H9 (cell line): Measurements from ENCODE around the gene RABL6. TPM values are rescaled to one million over a fixed set of nuclear protein-coding genes. Genes with fewer than 3 reads are reported as not detected.
"Not testable (repeated sequence)": the region's sequence is repeated elsewhere in the genome, so short reads cannot be mapped to it uniquely, and the experiment has no call there.

ENCODE experiments used
- DNase-seq: peaks from one replicate; pipeline ENCODE4 v3.0.0-alpha.2; 2017
- H2AFZ ChIP-seq: one replicate; pipeline ENCODE4 v1.6.1; 2013; ENCODE audit warnings: mild to moderate bottlenecking, low read length, control low read depth, moderate library complexity
- H2AK5ac ChIP-seq: 2 replicates; pipeline ENCODE4 v1.6.1; 2013; ENCODE audit warnings: low read length, control low read depth, mixed read lengths; ENCODE audit not compliant: insufficient read length
- H2BK120ac ChIP-seq: one replicate; pipeline ENCODE4 v1.6.1; 2013; ENCODE audit warnings: low read depth, mild to moderate bottlenecking, low read length, control low read depth, inconsistent platforms; ENCODE audit not compliant: poor library complexity, severe bottlenecking
- H2BK12ac ChIP-seq: 2 replicates; pipeline ENCODE4 v1.6.1; 2013; ENCODE audit warnings: low read length, control low read depth, mixed read lengths, low read depth; ENCODE audit not compliant: insufficient read length
- H2BK15ac ChIP-seq: 2 replicates; pipeline ENCODE4 v1.6.1; 2013; ENCODE audit warnings: low read depth, low read length, control low read depth
- H2BK20ac ChIP-seq: one replicate; pipeline ENCODE4 v1.6.1; 2013; ENCODE audit warnings: low read depth, mild to moderate bottlenecking, low read length, control low read depth, inconsistent platforms; ENCODE audit not compliant: poor library complexity, severe bottlenecking
- H2BK5ac ChIP-seq: 2 replicates; pipeline ENCODE4 v1.6.1; 2013; ENCODE audit warnings: low read length, control low read depth, mixed read lengths; ENCODE audit not compliant: insufficient read length
- H3K14ac ChIP-seq: 2 replicates; pipeline ENCODE4 v1.6.1; 2013; ENCODE audit warnings: low read length, control low read depth; ENCODE audit not compliant: insufficient read depth
- H3K18ac ChIP-seq: 2 replicates; pipeline ENCODE4 v1.6.1; 2013; ENCODE audit warnings: low read depth, mild to moderate bottlenecking, mixed read lengths, low read length, control low read depth; ENCODE audit not compliant: insufficient read length
- H3K23ac ChIP-seq: 2 replicates; pipeline ENCODE4 v1.6.1; 2013; ENCODE audit warnings: low read length, control low read depth, mixed read lengths, low read depth; ENCODE audit not compliant: insufficient read length
- H3K23me2 ChIP-seq: 2 replicates; pipeline ENCODE4 v1.6.1; 2013; ENCODE audit warnings: low read depth, mild to moderate bottlenecking, mixed read lengths, low read length, control low read depth; ENCODE audit not compliant: insufficient read length, poor library complexity, severe bottlenecking
- H3K27ac ChIP-seq: 2 replicates; pipeline ENCODE4 v1.5.1; 2013; ENCODE audit warnings: low read length, control low read depth, mixed read lengths, low read depth; ENCODE audit not compliant: insufficient read length
- H3K27me3 ChIP-seq: 2 replicates; pipeline ENCODE4 v1.6.1; 2013; ENCODE audit warnings: low read length, control low read depth, inconsistent platforms; ENCODE audit not compliant: insufficient read depth
- H3K4ac ChIP-seq: 2 replicates; pipeline ENCODE4 v1.6.1; 2013; ENCODE audit warnings: low read depth, mild to moderate bottlenecking, control low read depth, inconsistent platforms, low read length, moderate library complexity
- H3K4me1 ChIP-seq: 2 replicates; pipeline ENCODE4 v1.6.1; 2013; ENCODE audit warnings: low read length, control low read depth, inconsistent platforms; ENCODE audit not compliant: insufficient read depth
- H3K4me2 ChIP-seq: 2 replicates; pipeline ENCODE4 v1.6.1; 2013; ENCODE audit warnings: low read length, control low read depth, mixed read lengths; ENCODE audit not compliant: insufficient read length, insufficient read depth
- H3K56ac ChIP-seq: 2 replicates; pipeline ENCODE4 v1.6.1; 2013; ENCODE audit warnings: low read depth, mild to moderate bottlenecking, mixed read lengths, low read length, control low read depth; ENCODE audit not compliant: insufficient read length
- H3K79me1 ChIP-seq: 2 replicates; pipeline ENCODE4 v1.6.1; 2013; ENCODE audit warnings: low read depth, mild to moderate bottlenecking, moderate library complexity, low read length, control low read depth, inconsistent platforms; ENCODE audit not compliant: insufficient read depth, poor library complexity, severe bottlenecking
- H3K79me2 ChIP-seq: 2 replicates; pipeline ENCODE4 v1.6.1; 2013; ENCODE audit warnings: low read length, control low read depth, inconsistent platforms; ENCODE audit not compliant: insufficient read depth
- H3K9ac ChIP-seq: 2 replicates; pipeline ENCODE4 v1.6.1; 2013; ENCODE audit warnings: low read length, control low read depth, mixed read lengths; ENCODE audit not compliant: insufficient read length; ENCODE audit errors: extremely low read depth
- H3K9me3 ChIP-seq: one replicate; pipeline ENCODE4 v1.6.1; 2013; ENCODE audit warnings: low read depth, low read length, inconsistent platforms; ENCODE audit not compliant: control insufficient read depth
- H3T11ph ChIP-seq: one replicate; pipeline ENCODE4 v1.6.1; 2013; ENCODE audit warnings: mild to moderate bottlenecking, low read length, control low read depth, inconsistent platforms
- H4K20me1 ChIP-seq: one replicate; pipeline ENCODE4 v1.6.1; 2013; ENCODE audit not compliant: control insufficient read depth, insufficient read length, insufficient read depth
- H4K5ac ChIP-seq: 2 replicates; pipeline ENCODE4 v1.6.1; 2013; ENCODE audit warnings: low read depth, mild to moderate bottlenecking, mixed read lengths, low read length, control low read depth; ENCODE audit not compliant: insufficient read length
- H4K8ac ChIP-seq: replicated peaks from 2 replicates; pipeline ENCODE4 v1.6.1; 2013; ENCODE audit warnings: low read length, control low read depth, mixed read lengths, low read depth; ENCODE audit not compliant: insufficient read length
- H4K91ac ChIP-seq: 2 replicates; pipeline ENCODE4 v1.6.1; 2013; ENCODE audit warnings: low read depth, mild to moderate bottlenecking, moderate library complexity, mixed read lengths, low read length, control low read depth; ENCODE audit not compliant: insufficient read length
- H3K27ac Mint-ChIP-seq, 3 experiments: 2 replicates in 2 of 3; 3 replicates in 1 of 3; pipeline ENCODE4 v1.8.0; 2020 to 2021; ENCODE audit warnings: mixed read lengths in 3 of 3, mild to moderate bottlenecking in 1 of 3, moderate library complexity in 1 of 3
- H3K27me3 Mint-ChIP-seq: 2 replicates; pipeline ENCODE4 v1.8.0; 2021; ENCODE audit warnings: low read depth, mild to moderate bottlenecking, moderate library complexity, mixed read lengths
- H3K36me3 Mint-ChIP-seq, 3 experiments: 2 replicates in 2 of 3; 3 replicates in 1 of 3; pipeline ENCODE4 v1.8.0; 2020 to 2021; ENCODE audit warnings: low read depth in 3 of 3, mixed read lengths in 3 of 3; ENCODE audit not compliant: insufficient read depth in 1 of 3
- H3K4me1 Mint-ChIP-seq, 2 experiments: 2 replicates each; pipeline ENCODE4 v1.8.0; 2020; ENCODE audit warnings: mixed read lengths in 2 of 2
- H3K4me3 Mint-ChIP-seq, 2 experiments: 2 replicates in 1 of 2; 3 replicates in 1 of 2; pipeline ENCODE4 v1.8.0; 2020 to 2021; ENCODE audit warnings: mild to moderate bottlenecking in 2 of 2, mixed read lengths in 2 of 2, moderate library complexity in 1 of 2
- H3K9me3 Mint-ChIP-seq, 2 experiments: 2 replicates in 1 of 2; 3 replicates in 1 of 2; pipeline ENCODE4 v1.8.0; 2020; ENCODE audit warnings: mild to moderate bottlenecking in 2 of 2, mixed read lengths in 2 of 2, moderate library complexity in 1 of 2
- CTCF ChIP-seq: fragments of 200-600 bp; sonication (generic); conservative IDR thresholded peaks from 3 replicates; pipeline ENCODE4 v1.8.0; 2021; ENCODE audit warnings: antibody characterized with exemption, mild to moderate bottlenecking
- WGBS: extraction: QIAGEN DNeasy Blood & Tissue Kit; methylation state at CpG from one replicate; pipeline ENCODE4 v1.1.7; 2013; ENCODE audit warnings: missing lambda C conversion rate, low lambda C conversion rate, mixed read lengths; ENCODE audit not compliant: insufficient read length; ENCODE audit errors: extremely low coverage; 5-methylcytosine and 5-hydroxymethylcytosine counted together
- total RNA-seq: library from RNA; stranded (reverse); gene quantifications from 2 replicates; pipeline ENCODE4 v1.2.1, GENCODE V29; 2021

RABL6 gene
- total RNA-seq, 1 experiment from 2014 or later = 108 TPM

DNA sequence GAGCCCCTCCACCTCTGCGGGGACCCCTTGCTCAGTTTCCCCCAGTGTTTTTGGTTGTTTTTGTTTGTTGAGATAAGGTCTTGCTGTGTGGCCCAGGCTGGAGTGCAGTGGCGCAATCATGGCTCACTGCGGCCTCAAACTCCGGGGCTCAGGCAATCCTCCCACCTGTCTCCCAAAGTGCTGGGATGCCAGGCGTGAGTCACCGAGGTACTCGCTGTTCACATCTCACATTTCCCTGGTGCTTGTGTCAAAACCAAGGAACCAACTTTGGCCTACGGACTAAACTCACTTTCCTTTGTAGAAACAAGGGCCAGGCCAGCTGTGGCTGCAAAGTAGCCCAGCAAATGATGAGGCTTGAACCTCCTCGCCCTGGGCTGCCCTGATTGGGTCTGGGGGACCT is 24.8 kb downstream of the RABL6 start:
- Histone ChIP-seq H3K27me3 (no peaks in the 10 kb centered on the region), H3K4ac (no peak overlapping the region), H2AK5ac (no peak overlapping the region), H4K8ac (no peak overlapping the region), H4K91ac (no peak overlapping the region), H2AFZ (no peak overlapping the region), H3K9me3 (no peaks in the 10 kb centered on the region), H3K79me1 (no peaks in the 10 kb centered on the region), H3K14ac (no peak overlapping the region), H3K79me2 (no peaks in the 10 kb centered on the region), H2BK15ac (no peak overlapping the region), H3K18ac (no peak overlapping the region), H3T11ph (no peak overlapping the region), H3K4me2 (no peak overlapping the region), H2BK5ac (no peak overlapping the region), H3K9ac (no peak overlapping the region), H2BK12ac (no peak overlapping the region), H4K5ac (no peak overlapping the region), H2BK120ac (no peak overlapping the region), H4K20me1 (no peaks in the 10 kb centered on the region), H3K23ac (no peak overlapping the region), H2BK20ac (no peak overlapping the region), H3K23me2 (no peaks in the 10 kb centered on the region), H3K27ac (no peak overlapping the region), H3K56ac (no peak overlapping the region), H3K4me1 (no peaks in the 10 kb centered on the region)
- H3K9me3 Mint-ChIP-seq = no peaks in the 10 kb centered on the region
- no peak overlapping the region for H3K27ac Mint-ChIP-seq
- DNase-seq = no peak
- peaks cover 1% of the 10 kb centered on the region; the same call in 1 of the 2 replicates for H3K27me3 Mint-ChIP-seq
- WGBS = no CpG with 5 or more reads among the region's 9 CpGs
- H3K4me1 Mint-ChIP-seq = no peaks in the 10 kb centered on the region
- H3K4me3 Mint-ChIP-seq = no peak overlapping the region
- TF ChIP-seq CTCF = no peak
- H3K36me3 Mint-ChIP-seq = peaks cover 11 to 45% (median 44%) of the 10 kb centered on the region in 3 experiments

- not testable (repeated sequence) for H3K79me2 ChIP-seq, H4K20me1 ChIP-seq, H2BK5ac ChIP-seq, H3K4me2 ChIP-seq, H3K23me2 ChIP-seq, H4K8ac ChIP-seq, DNase-seq, H4K5ac ChIP-seq, H3K14ac ChIP-seq, H3K9ac ChIP-seq, H2BK12ac ChIP-seq, H4K91ac ChIP-seq, H3T11ph ChIP-seq, H3K4me3 Mint-ChIP-seq, H2AK5ac ChIP-seq, H3K27me3 Mint-ChIP-seq, H2BK120ac ChIP-seq, H3K18ac ChIP-seq, H3K9me3 Mint-ChIP-seq, H3K27ac ChIP-seq, H3K4me1 ChIP-seq, H3K56ac ChIP-seq, H2BK20ac ChIP-seq, H3K27me3 ChIP-seq, H2AFZ ChIP-seq, H3K23ac ChIP-seq, H2BK15ac ChIP-seq, H3K79me1 ChIP-seq, H3K9me3 ChIP-seq, H3K4ac ChIP-seq, H3K4me1 Mint-ChIP-seq
- WGBS = no CpG with 5 or more reads among the region's 16 CpGs
- Mint-ChIP-seq H3K36me3 (peaks cover 10 to 46% (median 45%) of the 10 kb centered on the region in 3 experiments), H3K27ac (peak overlapping the region in 1 of 3 experiments; percentile 42; a peak in 1 of 7 replicates)
Observed at GRCh38 chr9:136833381-136834048, 25.8 kb downstream of the RABL6 start.
